22Rv1 (cell line): ENCODE results near the gene SORT1.

Experiments used
- CTCF ChIP-seq: fragments of 450-650 bp; IDR thresholded peaks from 2 replicates; pipeline ENCODE4 v1.5.1; 2017; ENCODE audit warnings: mild to moderate bottlenecking
- ZFX ChIP-seq: fragments of 450-650 bp; IDR thresholded peaks from 2 replicates; pipeline ENCODE4 v1.6.1; 2017; ENCODE audit warnings: antibody characterized with exemption, borderline replicate concordance

GRCh38 chr1:109282952-109283747, 114.6 kb downstream of the SORT1 start, which contains the start of gene PSRC1:
- TF ChIP-seq CTCF (peak; percentile 21), ZFX (no peak)
